Hepatocyte (in vitro differentiated cells): ENCODE measurements around the gene ENDOD1.

ENCODE experiments used
- CTCF ChIP-seq: fragments of 200-600 bp; sonication (generic); IDR thresholded peaks from 2 replicates; pipeline ENCODE4 v1.5.1; 2016; ENCODE audit warnings: antibody characterized with exemption, mild to moderate bottlenecking; ENCODE audit not compliant: poor library complexity
- EZH2 ChIP-seq: fragments of 200-600 bp; sonication (generic); IDR thresholded peaks from 2 replicates; pipeline ENCODE4 v1.6.1; 2016; ENCODE audit warnings: antibody characterized with exemption, mild to moderate bottlenecking, borderline replicate concordance
- EZH2phosphoT487 ChIP-seq: fragments of 200-600 bp; sonication (generic); IDR thresholded peaks from one replicate; pipeline ENCODE4 v1.6.1; 2018; ENCODE audit warnings: antibody characterized with exemption, mild to moderate bottlenecking, low read depth, moderate library complexity; ENCODE audit not compliant: unreplicated experiment, severe bottlenecking

DNA sequence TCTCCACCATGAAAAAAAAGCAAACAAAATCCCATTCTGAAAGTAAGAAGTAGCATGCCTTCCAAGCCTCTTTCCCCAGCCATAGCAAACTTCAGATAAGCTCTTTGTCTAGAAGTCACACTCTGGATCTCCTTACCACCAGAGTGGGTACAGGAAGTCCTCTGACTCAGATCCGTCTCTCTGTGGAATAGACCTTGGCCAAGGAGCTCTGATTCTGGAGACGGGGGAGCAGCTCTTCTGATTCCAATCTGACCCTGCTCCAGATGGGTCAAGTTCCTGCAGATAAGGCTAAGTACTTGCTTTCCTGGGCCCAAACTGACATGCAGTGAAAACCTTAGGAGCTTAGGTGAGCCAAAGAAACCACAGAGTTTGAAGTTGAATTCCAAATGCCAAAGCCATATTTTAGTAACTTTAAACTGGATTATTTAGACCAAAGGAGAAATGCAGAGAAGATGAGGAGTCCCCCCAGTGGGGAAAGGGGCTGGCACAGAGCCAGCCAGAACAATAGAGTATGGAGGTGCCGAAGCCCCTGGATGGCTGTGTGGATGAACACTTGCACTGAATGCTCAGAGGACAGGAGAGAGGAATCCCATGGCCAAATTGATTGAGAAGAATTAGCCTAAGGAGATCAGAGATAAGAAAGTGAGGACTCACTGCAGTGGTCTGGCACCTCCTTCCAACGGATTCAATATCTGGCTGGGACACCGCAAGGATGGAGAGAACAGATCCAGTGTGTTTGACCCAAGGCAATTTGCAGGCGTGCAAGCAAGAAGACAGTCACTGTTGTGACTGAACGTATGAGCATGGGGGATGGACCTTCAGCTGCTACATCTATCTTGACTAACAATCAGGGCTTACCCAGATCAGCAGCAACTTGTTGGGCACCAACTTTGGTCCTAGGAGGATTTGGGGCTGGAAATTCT is 54.9 kb downstream of the ENDOD1 start:
- TF ChIP-seq EZH2: no peak
- no peak for TF ChIP-seq CTCF
- no peak for TF ChIP-seq EZH2phosphoT487
